OCI-LY7 (cell line): ENCODE data around the gene MACO1.
"Not testable (repeated sequence)": the region's sequence is repeated elsewhere in the genome, so short reads cannot be mapped to it uniquely, and the experiment has no call there.

ENCODE experiments used
- CTCF ChIP-seq: fragments of 200-600 bp; sonication (generic); conservative IDR thresholded peaks from 2 replicates; pipeline ENCODE4 v1.5.1; 2014; ENCODE audit warnings: mild to moderate bottlenecking, antibody characterized with exemption, low read length, moderate library complexity, mixed read lengths
- EZH2phosphoT487 ChIP-seq: fragments of 200-600 bp; sonication (generic); IDR thresholded peaks from 2 replicates; pipeline ENCODE4 v1.6.1; 2018; ENCODE audit warnings: low read depth, borderline replicate concordance, mild to moderate bottlenecking, mixed run types, antibody characterized with exemption, low read length, moderate library complexity, mixed read lengths

GRCh38 chr1:25398079-25398478, 32.6 kb upstream of the MACO1 start:
- TF ChIP-seq CTCF, EZH2phosphoT487: not testable (repeated sequence)
